ENCODE measurements around the gene SLC1A3. TPM values are rescaled to one million over a fixed set of nuclear protein-coding genes. Genes with fewer than 3 reads are reported as not detected.
A peak's percentile ranks its signal among the peaks of the same experiment; 100 is the strongest.
"Not testable (repeated sequence)": the region's sequence is repeated elsewhere in the genome, so short reads cannot be mapped to it uniquely, and the experiment has no call there.

Gene SLC1A3
- total RNA-seq = 19.4 TPM

GRCh38 chr5:36606428-36607113 lies at the start of gene SLC1A3:
SLC1A3 (plus strand) TSS chr5:36606606; CDS start chr5:36608424, 1,818 bp downstream.
- peak; percentile 95 for ATAC-seq
- DNase-seq (ENCODE audit: low spot score) = peak; percentile 75
- intact Hi-C loops (cut with DNase I) = no loop called here

- DNase-seq (ENCODE audit: low spot score) (no peak), ATAC-seq (no peak)
- intact Hi-C loops (cut with DNase I) = no loop called here
These were observed 47.8 kb upstream of the SLC1A3 start for GRCh38 chr5:36558641-36559040.

- intact Hi-C loops (cut with DNase I) = no loop called here
- no peak for ATAC-seq
- no peak for DNase-seq (ENCODE audit: low spot score)
These were observed 44.8 kb upstream of the SLC1A3 start for GRCh38 chr5:36561601-36562000.

GRCh38 chr5:36569491-36569890 lies 36.9 kb upstream of the SLC1A3 start:
- DNase-seq (ENCODE audit: low spot score) (peak; percentile 59), ATAC-seq (peak; percentile 96)
- intact Hi-C loops (cut with DNase I) = no loop called here

- ATAC-seq (peak; percentile 74), DNase-seq (ENCODE audit: low spot score) (no peak)
- intact Hi-C loops (cut with DNase I) = no loop called here
These were observed 35.9 kb upstream of the SLC1A3 start for GRCh38 chr5:36570301-36571095.

- DNase-seq (ENCODE audit: low spot score) = no peak
- no peak for ATAC-seq
- intact Hi-C loops (cut with DNase I) = no loop called here
These were observed 34.9 kb upstream of the SLC1A3 start for GRCh38 chr5:36571401-36572042.

- ATAC-seq = no peak
- no peak for DNase-seq (ENCODE audit: low spot score)
- intact Hi-C loops (cut with DNase I) = no loop called here
These were observed 33.0 kb upstream of the SLC1A3 start for GRCh38 chr5:36573438-36573837.

- ATAC-seq = no peak
- intact Hi-C loops (cut with DNase I) = no loop called here
These were observed 31.0 kb upstream of the SLC1A3 start for GRCh38 chr5:36575361-36575781.

GRCh38 chr5:36576721-36577120 lies 29.7 kb upstream of the SLC1A3 start:
- intact Hi-C loops (cut with DNase I) = no loop called here
- ATAC-seq = no peak
- no peak for DNase-seq (ENCODE audit: low spot score)

More at GRCh38 chr5:36575361-36575781, 31.0 kb upstream of the SLC1A3 start:
- DNase-seq (ENCODE audit: low spot score) = no peak

- ATAC-seq; intact Hi-C loops (cut with DNase I); DNase-seq (ENCODE audit: low spot score): not testable (repeated sequence)
These were observed 26.5 kb upstream of the SLC1A3 start for GRCh38 chr5:36579858-36580257.

GRCh38 chr5:36581070-36581469 lies 25.3 kb upstream of the SLC1A3 start:
- DNase-seq (ENCODE audit: low spot score) (no peak), ATAC-seq (no peak)
- intact Hi-C loops (cut with DNase I) = no loop called here

GRCh38 chr5:36584009-36584875 lies 22.2 kb upstream of the SLC1A3 start:
- DNase-seq (ENCODE audit: low spot score) (no peak), ATAC-seq (peak; percentile 60)
- intact Hi-C loops (cut with DNase I) = no loop called here

GRCh38 chr5:36585701-36586100 lies 20.7 kb upstream of the SLC1A3 start:
- ATAC-seq (no peak), DNase-seq (ENCODE audit: low spot score) (no peak)
- intact Hi-C loops (cut with DNase I) = no loop called here

- no peak for ATAC-seq
- intact Hi-C loops (cut with DNase I) = no loop called here
- no peak for DNase-seq (ENCODE audit: low spot score)
These were observed 19.1 kb upstream of the SLC1A3 start for GRCh38 chr5:36587354-36587753.

- DNase-seq (ENCODE audit: low spot score); ATAC-seq; intact Hi-C loops (cut with DNase I): not testable (repeated sequence)
These were observed 16.7 kb upstream of the SLC1A3 start for GRCh38 chr5:36589735-36590134.

GRCh38 chr5:36590513-36591286 lies 15.7 kb upstream of the SLC1A3 start:
- intact Hi-C loops (cut with DNase I) = no loop called here
- DNase-seq (ENCODE audit: low spot score) = no peak
- peak; percentile 83 for ATAC-seq

GRCh38 chr5:36593867-36594266 lies 12.5 kb upstream of the SLC1A3 start:
- ATAC-seq (no peak), DNase-seq (ENCODE audit: low spot score) (no peak)
- intact Hi-C loops (cut with DNase I) = no loop called here

GRCh38 chr5:36596247-36596646 lies 10.2 kb upstream of the SLC1A3 start:
- DNase-seq (ENCODE audit: low spot score) = no peak
- intact Hi-C loops (cut with DNase I) = no loop called here
- no peak for ATAC-seq
